IMR-90 (cell line): Measurements from ENCODE around the gene TRIM41. TPM values are rescaled to one million over a fixed set of nuclear protein-coding genes. Genes with fewer than 3 reads are reported as not detected.

Experiments used
- ATAC-seq: fragments of 200-7000 bp; cut with Tn5 transposase; 2 replicates; pipeline ENCODE4 v1.9.1; 2020; ENCODE audit warnings: low read depth, mild to moderate bottlenecking, moderate library complexity
- BruUV-seq: library from RNA; stranded (reverse); fragments of 400-500 nt; replicated peaks from 2 replicates; lab custom pipeline; 2021; lab: Mats Ljungman, UMichigan
- CTCF ChIA-PET: fragments of 300-600 bp; formaldehyde crosslinking; extraction: SDS; loops from one replicate; lab custom pipeline; 2021; ENCODE audit warnings: antibody characterized with exemption; lab: Yijun Ruan, JAX
- POLR2A ChIA-PET: fragments of 300-600 bp; sonication (Branson Sonifier 250); formaldehyde crosslinking; loops from one replicate; lab custom pipeline; 2022; ENCODE audit warnings: antibody characterized with exemption; ENCODE audit not compliant: unreplicated experiment; lab: Charles Lee
- DNase-seq: peaks from one replicate; pipeline ENCODE4 v3.0.0; 2013
- H2AFZ ChIP-seq: replicated peaks from 2 replicates; pipeline ENCODE3; 2013; ENCODE audit warnings: low read length, mild to moderate bottlenecking; ENCODE audit not compliant: poor library complexity
- H2AK5ac ChIP-seq: 2 replicates; pipeline ENCODE4 v1.6.1; 2013; ENCODE audit warnings: low read depth, low read length, inconsistent platforms
- H2AK9ac ChIP-seq: replicated peaks from 2 replicates; pipeline ENCODE3; 2013; ENCODE audit warnings: mild to moderate bottlenecking, low read depth, low read length, moderate library complexity; ENCODE audit not compliant: poor library complexity
- H2BK120ac ChIP-seq: 2 replicates; pipeline ENCODE4 v1.6.1; 2013; ENCODE audit warnings: low read depth, low read length, inconsistent platforms
- H2BK15ac ChIP-seq: 3 replicates; pipeline ENCODE4 v1.6.1; 2013; ENCODE audit warnings: low read depth, low read length, inconsistent platforms
- H2BK20ac ChIP-seq: 2 replicates; pipeline ENCODE4 v1.6.1; 2013; ENCODE audit warnings: low read depth, mild to moderate bottlenecking, inconsistent platforms, low read length, moderate library complexity
- H2BK5ac ChIP-seq: 2 replicates; pipeline ENCODE4 v1.6.1; 2013; ENCODE audit warnings: mild to moderate bottlenecking, low read depth, low read length, inconsistent platforms; ENCODE audit not compliant: poor library complexity, severe bottlenecking
- H3K14ac ChIP-seq: replicated peaks from 2 replicates; pipeline ENCODE4 v1.6.1; 2013; ENCODE audit warnings: low read depth, low read length, inconsistent platforms
- H3K18ac ChIP-seq: 2 replicates; pipeline ENCODE4 v1.6.1; 2013; ENCODE audit warnings: low read depth, low read length, control low read depth
- H3K23ac ChIP-seq: 2 replicates; pipeline ENCODE4 v1.6.1; 2013; ENCODE audit warnings: low read depth, low read length, inconsistent platforms
- H3K27ac ChIP-seq: 2 replicates; pipeline ENCODE4 v1.5.1; 2013; ENCODE audit warnings: mild to moderate bottlenecking, control low read depth, low read length; ENCODE audit not compliant: insufficient read depth
- H3K27me3 ChIP-seq: 2 replicates; pipeline ENCODE4 v1.6.1; 2013; ENCODE audit warnings: low read length; ENCODE audit not compliant: control insufficient read depth, insufficient read depth
- H3K36me3 ChIP-seq: 2 replicates; pipeline ENCODE4 v1.6.1; 2013; ENCODE audit warnings: low read length, mixed read lengths; ENCODE audit not compliant: control insufficient read depth, insufficient read depth
- H3K4ac ChIP-seq: 2 replicates; pipeline ENCODE4 v1.6.1; 2013; ENCODE audit warnings: low read depth, low read length, inconsistent platforms
- H3K4me1 ChIP-seq: 2 replicates; pipeline ENCODE4 v1.6.1; 2013; ENCODE audit warnings: low read length, mixed read lengths; ENCODE audit not compliant: control insufficient read depth, insufficient read depth
- H3K4me2 ChIP-seq: 2 replicates; pipeline ENCODE4 v1.6.1; 2013; ENCODE audit warnings: low read depth, mild to moderate bottlenecking, control low read depth, low read length, moderate library complexity
- H3K4me3 ChIP-seq: 2 replicates; pipeline ENCODE4 v1.5.1; 2013; ENCODE audit warnings: low read depth, mild to moderate bottlenecking, control low read depth, low read length, moderate library complexity; ENCODE audit not compliant: insufficient read depth
- H3K56ac ChIP-seq: 2 replicates; pipeline ENCODE4 v1.6.1; 2013; ENCODE audit warnings: low read length, inconsistent platforms; ENCODE audit not compliant: insufficient read depth; ENCODE audit errors: extremely low read depth
- H3K79me1 ChIP-seq, 2 experiments: 2 replicates each; pipeline ENCODE4 v1.6.1; 2013; ENCODE audit warnings: low read length in 2 of 2, inconsistent platforms in 1 of 2, low read depth in 1 of 2
- H3K9ac ChIP-seq: 2 replicates; pipeline ENCODE4 v1.6.1; 2013; ENCODE audit warnings: low read depth, low read length, control low read depth
- H3K9me1 ChIP-seq: 2 replicates; pipeline ENCODE4 v1.6.1; 2013; ENCODE audit warnings: low read length, inconsistent platforms; ENCODE audit not compliant: insufficient read depth
- H3K9me3 ChIP-seq: 2 replicates; pipeline ENCODE4 v1.6.1; 2013; ENCODE audit warnings: low read length; ENCODE audit not compliant: control insufficient read depth, insufficient read depth
- H4K20me1 ChIP-seq: 2 replicates; pipeline ENCODE4 v1.6.1; 2013; ENCODE audit warnings: low read length, inconsistent platforms; ENCODE audit not compliant: insufficient read depth
- H4K5ac ChIP-seq: 2 replicates; pipeline ENCODE4 v1.6.1; 2013; ENCODE audit warnings: mild to moderate bottlenecking, low read depth, low read length, control low read depth
- H4K8ac ChIP-seq, 2 experiments: 2 replicates each; pipeline ENCODE4 v1.6.1; 2013; ENCODE audit warnings: low read depth in 2 of 2, low read length in 2 of 2, control low read depth in 1 of 2, inconsistent platforms in 1 of 2
- H4K91ac ChIP-seq: 2 replicates; pipeline ENCODE4 v1.6.1; 2013; ENCODE audit warnings: low read depth, low read length, inconsistent platforms; ENCODE audit not compliant: insufficient read depth
- BHLHE40 ChIP-seq: fragments of 150-350 bp; IDR thresholded peaks from 2 replicates; pipeline ENCODE4 v1.6.1; 2016; ENCODE audit warnings: mild to moderate bottlenecking, low read depth, low read length
- CHD1 ChIP-seq: IDR thresholded peaks from 2 replicates; pipeline ENCODE4 v1.6.1; 2012; ENCODE audit warnings: low read depth, low read length, improper control_type of control experiment
- CTCF ChIP-seq: conservative IDR thresholded peaks from 2 replicates; pipeline ENCODE4 v1.5.1; 2012; ENCODE audit warnings: mild to moderate bottlenecking, low read depth, low read length, improper control_type of control experiment
- ELK1 ChIP-seq: fragments of 150-350 bp; IDR thresholded peaks from 2 replicates; pipeline ENCODE4 v1.6.1; 2016; ENCODE audit warnings: low read depth, mild to moderate bottlenecking, low read length, moderate library complexity, borderline replicate concordance
- FOS ChIP-seq: fragments of 150-350 bp; IDR thresholded peaks from 2 replicates; pipeline ENCODE4 v1.6.1; 2016; ENCODE audit warnings: low read depth, low read length
- MAFK ChIP-seq: IDR thresholded peaks from 2 replicates; pipeline ENCODE4 v1.6.1; 2012; ENCODE audit warnings: low read depth, low read length, improper control_type of control experiment
- POLR2A ChIP-seq: IDR thresholded peaks from 2 replicates; pipeline ENCODE4 v1.6.1; 2012; ENCODE audit warnings: mild to moderate bottlenecking, low read depth, low read length
- RCOR1 ChIP-seq: IDR thresholded peaks from 2 replicates; pipeline ENCODE4 v1.6.1; 2012; ENCODE audit warnings: mild to moderate bottlenecking, low read length, improper control_type of control experiment; ENCODE audit not compliant: insufficient replicate concordance
- RFX5 ChIP-seq: IDR thresholded peaks from 2 replicates; pipeline ENCODE4 v1.8.0; 2012; ENCODE audit warnings: low read depth, mild to moderate bottlenecking, low read length, moderate library complexity
- SMC3 ChIP-seq: fragments of 150-350 bp; IDR thresholded peaks from 2 replicates; pipeline ENCODE4 v1.6.1; 2016; ENCODE audit warnings: low read depth, mild to moderate bottlenecking, antibody characterized with exemption, low read length, moderate library complexity
- USF2 ChIP-seq: fragments of 150-350 bp; IDR thresholded peaks from 2 replicates; pipeline ENCODE4 v1.6.1; 2017; ENCODE audit warnings: mild to moderate bottlenecking, antibody characterized with exemption, low read length, low read depth
- WGBS, 2 experiments: methylation state at CpG; one replicate each; pipeline versions ENCODE4 v1.1.5 to v1.1.7; 2013; ENCODE audit warnings: missing lambda C conversion rate in 2 of 2; ENCODE audit not compliant: insufficient read length in 1 of 2; ENCODE audit errors: extremely low coverage in 2 of 2; 5-methylcytosine and 5-hydroxymethylcytosine counted together
- dilution Hi-C: fragments of 300-500 bp; cut with HindIII; formaldehyde crosslinking; loops from one replicate; pipeline ENCODE4 v1.14.3; 2018; ENCODE audit warnings: low sequenced_read_pairs; ENCODE audit not compliant: unreplicated experiment
- in situ Hi-C: fragments of 300-500 bp; cut with MboI; formaldehyde crosslinking; loops from 3 replicates; pipeline ENCODE4 v1.14.3; 2019; ENCODE audit warnings: low sequenced_read_pairs, inconsistent platforms, mixed read lengths
- intact Hi-C: fragments of 100-400 bp; cut with micrococcal nuclease; formaldehyde crosslinking; loops from 2 replicates; pipeline ENCODE4 v1.10.0; 2022
- polyA plus RNA-seq, 3 experiments: library from polyadenylated mRNA; depleted of rRNA; stranded (reverse); fragments of >200 nt; gene quantifications; 2 replicates each; pipeline ENCODE4 v1.2.3, GENCODE V29; 2012; ENCODE audit warnings: low replicate concordance in 1 of 3
- total RNA-seq: library from RNA; depleted of rRNA; stranded (reverse); fragments of >200 nt; gene quantifications from 2 replicates; pipeline ENCODE4 v1.2.3, GENCODE V29; 2012

Gene TRIM41
- total and polyA plus RNA-seq, 2 of the 4 experiments (the other 2 are of a cell fraction) = 5.9 to 15.7 TPM

- Histone ChIP-seq H2BK15ac (no peak overlapping the region), H3K4me3 (no peak overlapping the region), H3K4me1 (no peaks in the 10 kb centered on the region), H3K18ac (no peak overlapping the region), H4K8ac (no peak overlapping the region), H2BK120ac (no peak overlapping the region), H3K79me1 (no peaks in the 10 kb centered on the region), H3K9me3 (no peaks in the 10 kb centered on the region), H3K14ac (no peak overlapping the region), H2AK5ac (no peak overlapping the region), H3K9ac (no peak overlapping the region), H3K56ac (no peak overlapping the region), H3K36me3 (no peaks in the 10 kb centered on the region), H2AFZ (no peak overlapping the region), H3K27me3 (no peaks in the 10 kb centered on the region), H4K5ac (no peak overlapping the region), H4K20me1 (no peaks in the 10 kb centered on the region), H3K4ac (no peak overlapping the region), H3K4me2 (no peak overlapping the region), H3K23ac (no peak overlapping the region), H2BK5ac (no peak overlapping the region), H4K91ac (no peak overlapping the region), H3K27ac (no peak overlapping the region), H2BK20ac (no peak overlapping the region), H3K9me1 (no peaks in the 10 kb centered on the region), H2AK9ac (no peak overlapping the region)
- ChIA-PET POLR2A (no interaction called here), CTCF (no interaction called here)
- no peak for DNase-seq
- intact Hi-C loops = no loop called here
- no TSS peak for BruUV-seq
- no peak for ATAC-seq
- in situ Hi-C loops = no loop called here
- dilution Hi-C loops = no loop called here
- TF ChIP-seq CHD1 = no peak
- no peak for TF ChIP-seq ELK1
- no peak for TF ChIP-seq POLR2A
- no peak for TF ChIP-seq RFX5
- no peak for TF ChIP-seq USF2
- no peak for TF ChIP-seq FOS
- no peak for TF ChIP-seq MAFK
- no peak for TF ChIP-seq BHLHE40
- no peak for TF ChIP-seq CTCF
- no peak for TF ChIP-seq RCOR1
- no peak for TF ChIP-seq SMC3
- WGBS, 2 experiments = no CpG with 5 or more reads among the region's 13 CpGs
Observed at GRCh38 chr5:181283347-181283746, 60.3 kb downstream of the TRIM41 start.
